A549 treated with RU486 at 1 μM for 4 hours (cell line): ENCODE measurements around the gene MBP. TPM values are rescaled to one million over a fixed set of nuclear protein-coding genes. Genes with fewer than 3 reads are reported as not detected.

Source experiments
- total RNA-seq: library from RNA; stranded (reverse); fragments of 200-300 nt; extraction: Qiagen RNA extraction; gene quantifications from 5 replicates; pipeline ENCODE4 v1.2.3, GENCODE V29; 2022; ENCODE audit warnings: low read depth

MBP gene
- 21.6 to 27.5 TPM (median 24.5 TPM) in 5 replicates for total RNA-seq

DNA sequence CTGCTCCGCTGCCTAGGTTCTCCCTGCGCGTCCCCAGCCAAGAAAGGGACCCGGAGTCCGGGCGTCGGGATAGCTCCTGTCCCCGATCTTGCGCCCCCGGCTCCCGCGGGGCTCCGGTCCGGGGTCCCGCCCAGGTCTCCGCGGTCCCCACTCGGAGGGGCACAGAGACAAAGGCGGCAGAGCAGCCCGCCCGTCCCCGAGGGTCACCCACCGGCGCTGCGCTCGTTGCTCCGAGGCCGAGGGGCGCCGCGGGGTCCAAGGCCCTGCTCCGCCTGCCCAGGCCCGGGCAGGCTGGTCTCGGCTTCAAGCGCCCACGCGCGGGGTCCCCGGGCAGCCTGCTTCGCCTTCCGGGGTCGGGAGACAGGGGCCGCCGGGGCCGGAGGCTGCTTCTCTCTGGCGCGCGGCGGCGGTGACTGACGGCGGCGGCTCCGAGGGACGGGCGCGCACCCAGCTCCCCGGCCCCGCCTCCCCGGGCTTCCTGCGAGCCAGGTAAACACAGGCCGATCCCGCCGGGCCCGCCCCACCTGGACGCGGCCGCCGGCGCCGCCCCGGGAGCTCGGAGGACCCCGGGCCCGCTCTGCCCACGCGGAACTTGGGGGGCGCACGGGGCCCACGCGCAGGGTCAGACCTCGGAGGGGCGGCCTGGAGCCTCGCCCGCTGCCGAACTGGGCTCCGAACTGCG, at the start of gene MBP:
Gene MBP, minus strand, starts transcription at position 415 of the 682 bp plus-strand sequence. CDS start 27,522 bp downstream, outside the sequence.

Other genes starting within 250 kb of the MBP start
- not detected in 5 replicates for gene GALR1, start 117.1 kb upstream of the MBP start, total RNA-seq